K562 (cell line): ENCODE results near the gene CSRNP2. TPM values are rescaled to one million over a fixed set of nuclear protein-coding genes. Genes with fewer than 3 reads are reported as not detected.

Source experiments
- ATAC-seq: fragments of 200-7000 bp; cut with Tn5 transposase; 3 replicates; pipeline ENCODE4 v1.9.1; 2020; ENCODE audit warnings: moderate library complexity
- BruUV-seq: library from RNA; stranded (reverse); fragments of 400-500 nt; replicated peaks from 2 replicates; lab custom pipeline; 2021; lab: Mats Ljungman, UMichigan
- CTCF ChIA-PET: fragments of 300-600 bp; formaldehyde crosslinking; extraction: SDS; loops from one replicate; lab custom pipeline; 2021; ENCODE audit warnings: low intra/inter-chr PET ratio; lab: Yijun Ruan, JAX
- POLR2A ChIA-PET: fragments of 300-600, 350-650 bp; sonication (Branson Sonifier 250); formaldehyde crosslinking; extraction: SDS; loops from one replicate; lab custom pipeline; 2021; ENCODE audit warnings: antibody characterized with exemption, inconsistent platforms; lab: Yijun Ruan, JAX
- DNase-seq, 4 experiments: peaks; one replicate each; pipeline versions ENCODE4 v3.0.0 to v3.0.0-alpha.2; 2011 to 2018; ENCODE audit warnings: low spot score in 3 of 4, mixed read lengths in 3 of 4; ENCODE audit errors: extremely low read depth in 1 of 4
- FAIRE-seq: peaks from 2 replicates; lab custom pipeline; 2011; peaks lifted over from hg19 to GRCh38; lab: Jason Lieb, UNC
- H2AFZ ChIP-seq: 2 replicates; pipeline ENCODE4 v1.6.0; 2011; ENCODE audit warnings: low read depth, low read length, control low read depth, inconsistent platforms
- H3K27ac ChIP-seq: fragments of 200-600 bp; 3 replicates; pipeline ENCODE4 v1.8.0; 2011; ENCODE audit warnings: low read depth, mild to moderate bottlenecking, control low read depth, inconsistent platforms, low read length, moderate library complexity, mixed read lengths; ENCODE audit errors: extremely low read depth
- H3K27me3 ChIP-seq, 2 experiments: fragments of 300-600 bp in 1 of 2; 2 replicates in 1 of 2; 3 replicates in 1 of 2; pipeline versions ENCODE4 v1.6.0 to v1.8.0; 2011; ENCODE audit warnings: inconsistent platforms in 2 of 2, low read length in 2 of 2, mild to moderate bottlenecking in 1 of 2, mixed read lengths in 1 of 2, moderate library complexity in 1 of 2; ENCODE audit not compliant: control insufficient read depth in 2 of 2, insufficient read depth in 2 of 2
- H3K36me3 ChIP-seq: fragments of 300-600 bp; 3 replicates; pipeline ENCODE4 v1.8.0; 2011; ENCODE audit warnings: mild to moderate bottlenecking, low read length, inconsistent platforms; ENCODE audit not compliant: control insufficient read depth, insufficient read depth
- H3K4me1 ChIP-seq, 2 experiments: fragments of 200-600 bp in 1 of 2; replicated peaks in 1 of 2; 2 replicates in 1 of 2; 3 replicates in 1 of 2; pipeline versions ENCODE4 v1.5.1 to v1.8.0; 2011; ENCODE audit warnings: inconsistent platforms in 2 of 2, low read length in 2 of 2, mild to moderate bottlenecking in 1 of 2, mixed read lengths in 1 of 2, moderate library complexity in 1 of 2; ENCODE audit not compliant: control insufficient read depth in 2 of 2, insufficient read depth in 2 of 2
- H3K4me2 ChIP-seq: 2 replicates; pipeline ENCODE4 v1.6.1; 2011; ENCODE audit warnings: low read length, control low read depth, inconsistent platforms, mixed read lengths; ENCODE audit not compliant: insufficient read depth
- H3K4me3 ChIP-seq: fragments of 200-600 bp; sonication (generic), shearing (Covaris generic); 2 replicates; pipeline ENCODE4 v1.5.1; 2016; ENCODE audit warnings: control low read depth, inconsistent platforms
- H3K79me2 ChIP-seq: fragments of 200-600 bp; 3 replicates; pipeline ENCODE4 v1.8.0; 2011; ENCODE audit warnings: low read length, inconsistent platforms; ENCODE audit not compliant: control insufficient read depth, insufficient read depth
- H3K9ac ChIP-seq, 2 experiments: 2 replicates each; pipeline versions ENCODE4 v1.6.0 to v1.6.1; 2011; ENCODE audit warnings: low read depth in 2 of 2, low read length in 2 of 2, control low read depth in 1 of 2, inconsistent platforms in 1 of 2, mild to moderate bottlenecking in 1 of 2, mixed read lengths in 1 of 2; ENCODE audit not compliant: insufficient read depth in 1 of 2
- H3K9me1 ChIP-seq: one replicate; pipeline ENCODE4 v1.6.0; 2011; ENCODE audit warnings: inconsistent platforms, mild to moderate bottlenecking, low read length, moderate library complexity; ENCODE audit not compliant: control insufficient read depth, insufficient read depth
- H3K9me3 ChIP-seq: replicated peaks from 2 replicates; pipeline ENCODE4 v1.5.1; 2011; ENCODE audit warnings: low read depth, low read length, inconsistent platforms; ENCODE audit not compliant: control insufficient read depth, insufficient read depth
- H4K20me1 ChIP-seq: replicated peaks from 2 replicates; pipeline ENCODE4 v1.6.1; 2011; ENCODE audit warnings: low read length, inconsistent platforms, mixed read lengths; ENCODE audit not compliant: control insufficient read depth, insufficient read depth
- DEAF1 ChIP-seq: fragments of 450-650 bp; formaldehyde crosslinking; IDR thresholded peaks from 2 replicates; pipeline ENCODE4 v1.4.0; 2020; ENCODE audit warnings: mild to moderate bottlenecking, moderate library complexity
- DMBX1 ChIP-seq: fragments of 250-450 bp; sonication (Bioruptor Pico); IDR thresholded peaks from 2 replicates; pipeline ENCODE4 v1.8.0; 2022; ENCODE audit warnings: inconsistent platforms, mild to moderate bottlenecking, moderate library complexity, borderline replicate concordance
- HDAC6 ChIP-seq: IDR thresholded peaks from 2 replicates; pipeline ENCODE4 v1.6.1; 2012; ENCODE audit warnings: low read depth, mild to moderate bottlenecking, control low read depth, inconsistent platforms, low read length, moderate library complexity
- MAFF ChIP-seq: IDR thresholded peaks from 2 replicates; pipeline ENCODE4 v1.6.1; 2012; ENCODE audit warnings: low read length, improper control_type of control experiment
- NFYB ChIP-seq: IDR thresholded peaks from 2 replicates; pipeline ENCODE4 v1.6.1; 2011; ENCODE audit warnings: mild to moderate bottlenecking, moderate library complexity; ENCODE audit not compliant: insufficient read length; ENCODE audit errors: extremely low read depth
- PHF20 ChIP-seq: fragments of 450-650 bp; IDR thresholded peaks from 2 replicates; pipeline ENCODE4 v1.6.1; 2018; ENCODE audit not compliant: partially characterized antibody
- TAF7 ChIP-seq: fragments of 450-650 bp; IDR thresholded peaks from 2 replicates; pipeline ENCODE4 v1.6.1; 2016; ENCODE audit warnings: missing genetic modification characterization, missing compliant biosample characterization
- TFAM ChIP-seq: fragments of 250-450 bp; sonication (Bioruptor Pico); conservative IDR thresholded peaks from 2 replicates; pipeline ENCODE4 v1.5.0; 2021; ENCODE audit warnings: mild to moderate bottlenecking, moderate library complexity
- THRAP3 ChIP-seq: fragments of 450-650 bp; IDR thresholded peaks from 2 replicates; pipeline ENCODE4 v1.6.1; 2016; ENCODE audit warnings: mild to moderate bottlenecking, inconsistent platforms, borderline replicate concordance
- XRCC4 ChIP-seq: IDR thresholded peaks from one replicate; pipeline ENCODE4 v1.6.1; 2011; ENCODE audit not compliant: insufficient read depth, insufficient read length; ENCODE audit errors: extremely low read depth
- ZBTB8A ChIP-seq: fragments of 450-650 bp; IDR thresholded peaks from 2 replicates; pipeline ENCODE4 v1.6.1; 2018; ENCODE audit warnings: mild to moderate bottlenecking, moderate library complexity; ENCODE audit not compliant: partially characterized antibody
- ZNF165 ChIP-seq: fragments of 250-450 bp; sonication (Bioruptor Pico); IDR thresholded peaks from 2 replicates; pipeline ENCODE4 v1.4.0; 2020; ENCODE audit warnings: borderline replicate concordance
- ZNF174 ChIP-seq: fragments of 250-450 bp; sonication (Bioruptor Pico); IDR thresholded peaks from 2 replicates; pipeline ENCODE4 v1.4.0; 2020; ENCODE audit warnings: mild to moderate bottlenecking
- ZNF77 ChIP-seq: fragments of 250-450 bp; sonication (Bioruptor Pico); IDR thresholded peaks from 2 replicates; pipeline ENCODE4 v1.5.0; 2020
- WGBS: fragments of 100-300 bp; shearing (Covaris generic); methylation state at CpG from one replicate; pipeline ENCODE4 v1.1.6; 2016; ENCODE audit warnings: low coverage, mixed read lengths; ENCODE audit not compliant: insufficient coverage; ENCODE audit errors: missing lambda C conversion rate; 5-methylcytosine and 5-hydroxymethylcytosine counted together
- in situ Hi-C: fragments of 300-500 bp; cut with MboI; formaldehyde crosslinking; loops from 4 replicates; pipeline ENCODE4 v1.15.0; 2018; ENCODE audit warnings: inconsistent platforms, mixed read lengths
- intact Hi-C: fragments of 100-400 bp; cut with micrococcal nuclease; formaldehyde crosslinking; loops from 2 replicates; pipeline ENCODE4 v1.14.2; 2022
- polyA plus RNA-seq, 8 experiments: library from polyadenylated mRNA; depleted of rRNA in 4 of 8; stranded (reverse) in 5 of 8; unstranded in 3 of 8; fragments of >200 nt; fragmentation: Nextera tagmentation in 2 of 8; fragmentation: Illumina TruSeq in 1 of 8; extraction: Ambion mirVana in 2 of 8; extraction: Trizol in 1 of 8; gene quantifications; 2 replicates each; pipeline versions ENCODE4 v1.2.1 to v1.2.3, GENCODE V29; 2011 to 2014; ENCODE audit warnings: inconsistent platforms in 1 of 8, missing spikeins in 1 of 8
- total RNA-seq, 7 experiments: library from RNA; depleted of rRNA in 6 of 7; stranded (reverse); fragments of >200 nt in 6 of 7; fragmentation: Illumina TruSeq in 2 of 7; extraction: Trizol in 2 of 7; gene quantifications; 2 replicates each; pipeline versions ENCODE4 v1.2.1 to v1.2.3, GENCODE V29; 2011 to 2021; ENCODE audit warnings: low replicate concordance in 1 of 7
- TF ChIP-seq, protein P1 (sequence below): sonication (generic); formaldehyde crosslinking; IDR thresholded peaks from 2 replicates; pipeline ENCODE4 v1.8.1; 2023; ENCODE audit warnings: missing genetic modification reagents, mild to moderate bottlenecking, borderline replicate concordance
- TF ChIP-seq, protein P2 (sequence below): fragments of 250-450 bp; sonication (Bioruptor Pico); IDR thresholded peaks from 2 replicates; pipeline ENCODE4 v1.4.0; 2020; ENCODE audit warnings: mild to moderate bottlenecking

Gene CSRNP2
- total and polyA plus RNA-seq, 9 of the 15 experiments (the other 6 are each of a cell fraction or from before 2014, with no cell fraction given) = 1.6 to 13.9 (median 5.9) TPM

DNA sequence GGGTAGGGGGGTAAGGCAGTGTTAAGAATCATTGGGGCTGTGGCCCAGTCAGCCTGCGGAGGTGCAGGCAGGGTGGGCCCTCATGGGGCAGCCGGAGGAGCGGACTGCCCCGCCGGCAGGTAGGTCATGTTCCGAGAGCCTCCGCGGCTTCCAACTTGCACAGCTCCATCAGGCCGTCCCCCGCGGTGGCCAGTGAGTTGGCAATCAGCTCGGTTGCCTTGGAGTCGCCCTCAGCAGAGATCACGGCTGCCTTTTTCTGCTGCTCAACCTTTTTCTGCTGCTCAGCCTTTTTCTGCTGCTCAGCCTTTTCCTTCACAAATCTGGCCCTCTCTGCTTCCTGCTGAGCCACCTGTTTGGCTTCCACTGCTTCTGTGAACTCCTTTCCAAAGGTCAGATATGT lies 41.1 kb upstream of the CSRNP2 start:
- Histone ChIP-seq H3K4me2 (no peak overlapping the region), H2AFZ (no peak overlapping the region), H3K9me1 (no peaks in the 10 kb centered on the region), H3K79me2 (no peaks in the 10 kb centered on the region), H3K36me3 (peaks cover 12% of the 10 kb centered on the region; the same call in 2 of the 3 replicates), H3K27me3 (no peaks in the 10 kb centered on the region), H3K9me3 (no peaks in the 10 kb centered on the region), H4K20me1 (no peaks in the 10 kb centered on the region; the same call in 1 of the 2 replicates), H3K27ac (no peak overlapping the region), H3K4me1 (peaks cover 0 to 3% of the 10 kb centered on the region in 2 experiments; a peak in 1 of 5 replicates), H3K9ac (no peak overlapping the region; a peak in 1 of 4 replicates), H3K4me3 (no peak overlapping the region)
- no TSS peak for BruUV-seq
- FAIRE-seq = no peak
- no peak for DNase-seq
- in situ Hi-C loops (no loop called here), intact Hi-C loops (no loop called here)
- CTCF ChIA-PET = no interaction called here
- POLR2A ChIA-PET = interaction anchor here (0.6 to 1.5 kb wide), 2 partner anchors 16 to 121 kb away, joined by 3 to 4 read pairs; no protein-coding TSS in a partner anchor
- 94% methylated on average over 14 of the region's 14 CpGs for WGBS
- ATAC-seq = no peak
- no peak for TF ChIP-seq THRAP3
- TF ChIP-seq TAF7 (tag) = no peak
- no peak for TF ChIP-seq PHF20
- TF ChIP-seq TFAM (CRISPR knock-in tag) = no peak
- TF ChIP-seq, protein P1, sequence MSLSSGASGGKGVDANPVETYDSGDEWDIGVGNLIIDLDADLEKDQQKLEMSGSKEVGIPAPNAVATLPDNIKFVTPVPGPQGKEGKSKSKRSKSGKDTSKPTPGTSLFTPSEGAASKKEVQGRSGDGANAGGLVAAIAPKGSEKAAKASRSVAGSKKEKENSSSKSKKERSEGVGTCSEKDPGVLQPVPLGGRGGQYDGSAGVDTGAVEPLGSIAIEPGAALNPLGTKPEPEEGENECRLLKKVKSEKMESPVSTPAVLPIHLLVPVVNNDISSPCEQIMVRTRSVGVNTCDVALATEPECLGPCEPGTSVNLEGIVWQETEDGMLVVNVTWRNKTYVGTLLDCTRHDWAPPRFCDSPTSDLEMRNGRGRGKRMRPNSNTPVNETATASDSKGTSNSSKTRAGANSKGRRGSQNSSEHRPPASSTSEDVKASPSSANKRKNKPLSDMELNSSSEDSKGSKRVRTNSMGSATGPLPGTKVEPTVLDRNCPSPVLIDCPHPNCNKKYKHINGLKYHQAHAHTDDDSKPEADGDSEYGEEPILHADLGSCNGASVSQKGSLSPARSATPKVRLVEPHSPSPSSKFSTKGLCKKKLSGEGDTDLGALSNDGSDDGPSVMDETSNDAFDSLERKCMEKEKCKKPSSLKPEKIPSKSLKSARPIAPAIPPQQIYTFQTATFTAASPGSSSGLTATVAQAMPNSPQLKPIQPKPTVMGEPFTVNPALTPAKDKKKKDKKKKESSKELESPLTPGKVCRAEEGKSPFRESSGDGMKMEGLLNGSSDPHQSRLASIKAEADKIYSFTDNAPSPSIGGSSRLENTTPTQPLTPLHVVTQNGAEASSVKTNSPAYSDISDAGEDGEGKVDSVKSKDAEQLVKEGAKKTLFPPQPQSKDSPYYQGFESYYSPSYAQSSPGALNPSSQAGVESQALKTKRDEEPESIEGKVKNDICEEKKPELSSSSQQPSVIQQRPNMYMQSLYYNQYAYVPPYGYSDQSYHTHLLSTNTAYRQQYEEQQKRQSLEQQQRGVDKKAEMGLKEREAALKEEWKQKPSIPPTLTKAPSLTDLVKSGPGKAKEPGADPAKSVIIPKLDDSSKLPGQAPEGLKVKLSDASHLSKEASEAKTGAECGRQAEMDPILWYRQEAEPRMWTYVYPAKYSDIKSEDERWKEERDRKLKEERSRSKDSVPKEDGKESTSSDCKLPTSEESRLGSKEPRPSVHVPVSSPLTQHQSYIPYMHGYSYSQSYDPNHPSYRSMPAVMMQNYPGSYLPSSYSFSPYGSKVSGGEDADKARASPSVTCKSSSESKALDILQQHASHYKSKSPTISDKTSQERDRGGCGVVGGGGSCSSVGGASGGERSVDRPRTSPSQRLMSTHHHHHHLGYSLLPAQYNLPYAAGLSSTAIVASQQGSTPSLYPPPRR (CRISPR knock-in tag) = no peak
- no peak for TF ChIP-seq MAFF
- TF ChIP-seq ZBTB8A = no peak
- TF ChIP-seq ZNF174 (CRISPR knock-in tag) = no peak
- no peak for TF ChIP-seq ZNF77 (CRISPR knock-in tag)
- no peak for TF ChIP-seq DEAF1 (CRISPR knock-in tag)
- no peak for TF ChIP-seq ZNF165 (CRISPR knock-in tag)
- TF ChIP-seq, protein P2, sequence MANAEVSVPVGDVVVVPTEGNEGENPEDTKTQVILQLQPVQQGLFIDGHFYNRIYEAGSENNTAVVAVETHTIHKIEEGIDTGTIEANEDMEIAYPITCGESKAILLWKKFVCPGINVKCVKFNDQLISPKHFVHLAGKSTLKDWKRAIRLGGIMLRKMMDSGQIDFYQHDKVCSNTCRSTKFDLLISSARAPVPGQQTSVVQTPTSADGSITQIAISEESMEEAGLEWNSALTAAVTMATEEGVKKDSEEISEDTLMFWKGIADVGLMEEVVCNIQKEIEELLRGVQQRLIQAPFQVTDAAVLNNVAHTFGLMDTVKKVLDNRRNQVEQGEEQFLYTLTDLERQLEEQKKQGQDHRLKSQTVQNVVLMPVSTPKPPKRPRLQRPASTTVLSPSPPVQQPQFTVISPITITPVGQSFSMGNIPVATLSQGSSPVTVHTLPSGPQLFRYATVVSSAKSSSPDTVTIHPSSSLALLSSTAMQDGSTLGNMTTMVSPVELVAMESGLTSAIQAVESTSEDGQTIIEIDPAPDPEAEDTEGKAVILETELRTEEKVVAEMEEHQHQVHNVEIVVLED (CRISPR knock-in tag) = no peak
- TF ChIP-seq DMBX1 (CRISPR knock-in tag) = no peak
- TF ChIP-seq HDAC6 = no peak
- no peak for TF ChIP-seq XRCC4
- TF ChIP-seq NFYB = no peak
